Measurements from ENCODE around the gene SALL3.

DNA sequence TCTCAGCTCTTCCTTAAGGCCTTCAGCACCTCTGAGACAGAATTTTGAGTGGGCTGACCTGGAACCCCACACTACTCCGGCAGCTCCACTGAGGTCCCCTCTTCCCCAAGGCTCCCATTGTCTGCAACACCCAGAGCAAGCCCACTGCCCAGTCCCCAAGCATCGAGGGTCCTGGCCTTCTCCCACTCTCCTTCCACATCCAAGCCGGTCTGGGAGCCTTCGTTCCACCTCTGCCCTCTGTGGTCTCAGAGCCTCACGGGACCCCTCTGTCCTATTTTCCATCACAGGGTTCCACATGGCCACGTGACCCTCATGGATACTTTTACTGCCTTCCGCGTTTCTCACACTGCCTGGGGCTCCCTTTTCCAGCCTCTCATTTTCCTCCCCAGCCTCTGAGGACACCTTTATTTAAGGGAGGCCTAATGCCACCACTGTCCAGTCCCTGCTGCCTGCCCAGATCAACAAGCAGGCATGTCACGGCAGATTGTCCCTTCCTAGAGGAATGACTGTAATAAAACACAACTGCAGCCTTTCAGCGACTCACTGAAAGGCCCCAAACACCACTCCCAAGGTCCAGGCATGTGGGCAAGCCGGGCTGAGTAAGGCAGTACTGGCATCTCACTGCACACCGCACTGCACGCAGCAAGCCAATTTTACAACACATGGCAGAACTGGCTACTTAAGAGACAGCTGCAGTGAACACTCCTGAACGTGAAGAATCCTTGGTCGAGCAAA, 7.9 kb upstream of the SALL3 start:
- TF ChIP-seq, protein P1, sequence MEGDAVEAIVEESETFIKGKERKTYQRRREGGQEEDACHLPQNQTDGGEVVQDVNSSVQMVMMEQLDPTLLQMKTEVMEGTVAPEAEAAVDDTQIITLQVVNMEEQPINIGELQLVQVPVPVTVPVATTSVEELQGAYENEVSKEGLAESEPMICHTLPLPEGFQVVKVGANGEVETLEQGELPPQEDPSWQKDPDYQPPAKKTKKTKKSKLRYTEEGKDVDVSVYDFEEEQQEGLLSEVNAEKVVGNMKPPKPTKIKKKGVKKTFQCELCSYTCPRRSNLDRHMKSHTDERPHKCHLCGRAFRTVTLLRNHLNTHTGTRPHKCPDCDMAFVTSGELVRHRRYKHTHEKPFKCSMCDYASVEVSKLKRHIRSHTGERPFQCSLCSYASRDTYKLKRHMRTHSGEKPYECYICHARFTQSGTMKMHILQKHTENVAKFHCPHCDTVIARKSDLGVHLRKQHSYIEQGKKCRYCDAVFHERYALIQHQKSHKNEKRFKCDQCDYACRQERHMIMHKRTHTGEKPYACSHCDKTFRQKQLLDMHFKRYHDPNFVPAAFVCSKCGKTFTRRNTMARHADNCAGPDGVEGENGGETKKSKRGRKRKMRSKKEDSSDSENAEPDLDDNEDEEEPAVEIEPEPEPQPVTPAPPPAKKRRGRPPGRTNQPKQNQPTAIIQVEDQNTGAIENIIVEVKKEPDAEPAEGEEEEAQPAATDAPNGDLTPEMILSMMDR (IDR thresholded peaks at IDR 0.05), result no peak
- no peak for TF ChIP-seq POLR2A (IDR thresholded peaks at IDR 0.05)

Measured in lower leg skin (tissue), 3 donors.